Measurements from ENCODE around the gene ATP2B3. TPM values are rescaled to one million over a fixed set of nuclear protein-coding genes. Genes with fewer than 3 reads are reported as not detected.
A peak's percentile ranks its signal among the peaks of the same experiment; 100 is the strongest.
"Not testable (repeated sequence)": the region's sequence is repeated elsewhere in the genome, so short reads cannot be mapped to it uniquely, and the experiment has no call there.

ATP2B3 gene
- total RNA-seq, 4 donors from 2014 or later, result 0.13 to 0.37 (median 0.31) TPM; not detected in 1

- Histone ChIP-seq H3K4me3 (peak overlapping the region; percentile 55 to 76), H3K27ac (peak overlapping the region in 2 of 4 donors; percentile 78), H3K27me3 (no peaks in the 10 kb centered on the region), H3K4me1 (peaks cover 0 to 34% (median 5%) of the 10 kb centered on the region in 3 donors), H3K9me3 (no peaks in the 10 kb centered on the region), H3K36me3 (peaks cover 0 to 11% of the 10 kb centered on the region in 2 donors)
- no peak for TF ChIP-seq POLR2AphosphoS5 (IDR thresholded peaks at IDR 0.05)
- no peak for TF ChIP-seq POLR2A (IDR thresholded peaks at IDR 0.05)
- TF ChIP-seq EP300 (IDR thresholded peaks at IDR 0.05), result no peak
- no peak for TF ChIP-seq CTCF (IDR thresholded peaks at IDR 0.05)
- ATAC-seq, result no peak
- 14% methylated on average over 2 of the region's 2 CpGs; no CpG with 5 or more reads in 1 of the 2 donors for WGBS, 2 donors (ENCODE audit: low coverage in 1 of 2)
These were observed 82.6 kb downstream of the ATP2B3 start for GRCh38 chrX:153600032-153600373.

- 90% methylated on average over 2 of the region's 7 CpGs; no CpG with 5 or more reads in 1 of the 2 donors for WGBS, 2 donors (ENCODE audit: low coverage in 1 of 2)
- H3K9me3 ChIP-seq, result no peaks in the 10 kb centered on the region
- peaks cover 0 to 3% of the 10 kb centered on the region in 2 donors for H3K36me3 ChIP-seq
- no peak overlapping the region for H3K27ac ChIP-seq
- no peaks in the 10 kb centered on the region for H3K27me3 ChIP-seq
- no peak overlapping the region for H3K4me3 ChIP-seq
- no peak for TF ChIP-seq EP300 (IDR thresholded peaks at IDR 0.05)
- TF ChIP-seq POLR2A (IDR thresholded peaks at IDR 0.05), result no peak
- no peak for TF ChIP-seq CTCF (IDR thresholded peaks at IDR 0.05)
- no peak for TF ChIP-seq POLR2AphosphoS5 (IDR thresholded peaks at IDR 0.05)
- peaks cover 0 to 34% (median 5%) of the 10 kb centered on the region in 3 donors for H3K4me1 ChIP-seq
- no peak for ATAC-seq
These were observed 83.5 kb downstream of the ATP2B3 start for GRCh38 chrX:153600921-153601320.

DNA sequence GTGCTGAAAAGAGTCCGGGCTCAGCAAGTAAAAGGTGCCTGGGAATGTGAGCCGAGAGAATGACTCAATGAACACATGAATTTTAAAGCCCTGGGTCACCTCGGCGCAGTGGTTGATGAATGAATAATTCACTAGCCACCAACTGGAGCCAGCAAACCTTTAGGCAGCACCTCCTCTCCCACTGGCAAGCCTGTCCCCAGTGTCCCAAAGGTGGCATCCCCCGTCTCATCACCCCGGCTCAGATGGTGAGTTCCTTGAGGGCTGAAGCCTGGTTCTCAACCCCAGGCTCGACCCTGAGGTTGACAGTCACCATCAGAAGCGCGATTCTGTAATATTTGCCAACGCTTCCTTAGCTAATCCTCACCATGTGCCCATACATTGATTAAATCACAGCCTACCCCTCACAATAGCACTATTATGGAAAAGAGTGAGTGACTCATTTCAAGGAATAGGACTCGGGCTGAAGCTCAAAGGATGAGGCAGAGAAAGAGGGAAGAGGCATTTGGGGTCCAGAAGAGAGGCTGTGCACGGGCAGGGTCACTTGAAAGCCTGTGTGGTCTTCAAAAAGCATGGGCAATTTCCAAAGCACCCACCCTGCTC, 84.2 kb downstream of the ATP2B3 start:
- peaks cover 0 to 30% (median 5%) of the 10 kb centered on the region in 3 donors for H3K4me1 ChIP-seq
- no peak overlapping the region for H3K27ac ChIP-seq
- no peaks in the 10 kb centered on the region for H3K9me3 ChIP-seq
- no peak for ATAC-seq
- H3K27me3 ChIP-seq, result no peaks in the 10 kb centered on the region
- 71 to 100% methylated on average over 1 to 3 of the region's 12 CpGs for WGBS, 2 donors (ENCODE audit: low coverage in 1 of 2)
- TF ChIP-seq EP300 (IDR thresholded peaks at IDR 0.05), result no peak
- TF ChIP-seq POLR2A (IDR thresholded peaks at IDR 0.05), result no peak
- TF ChIP-seq CTCF (IDR thresholded peaks at IDR 0.05), result no peak
- no peak for TF ChIP-seq POLR2AphosphoS5 (IDR thresholded peaks at IDR 0.05)
- H3K4me3 ChIP-seq, result no peak overlapping the region
- H3K36me3 ChIP-seq, result no peaks in the 10 kb centered on the region

DNA sequence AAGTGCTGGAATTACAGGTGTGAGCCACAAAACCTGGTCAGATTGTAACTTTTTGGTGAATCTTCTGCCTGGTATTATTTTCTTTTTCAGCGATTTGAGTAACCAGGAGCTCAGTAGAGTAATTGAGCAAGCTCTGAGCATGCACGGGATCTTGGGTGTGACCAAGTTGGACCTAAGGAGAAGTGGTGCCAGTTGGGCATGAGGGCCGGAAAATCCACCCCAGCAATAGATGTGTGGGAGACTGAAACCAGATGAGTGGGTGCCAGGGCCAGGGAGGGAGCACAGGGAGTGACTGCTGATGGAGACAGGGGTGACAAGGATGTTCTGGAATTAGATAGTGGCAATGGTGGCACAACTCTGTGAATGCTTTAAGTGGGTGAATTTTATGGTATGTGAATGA, 85.2 kb downstream of the ATP2B3 start:
- Histone ChIP-seq H3K27ac (no peak overlapping the region), H3K9me3 (no peaks in the 10 kb centered on the region), H3K4me1 (peaks cover 0 to 20% (median 5%) of the 10 kb centered on the region in 3 donors), H3K4me3 (no peak overlapping the region), H3K36me3 (no peaks in the 10 kb centered on the region), H3K27me3 (no peaks in the 10 kb centered on the region)
- 83% methylated on average over 1 of the region's 3 CpGs; no CpG with 5 or more reads in 1 of the 2 donors for WGBS, 2 donors (ENCODE audit: low coverage in 1 of 2)
- no peak for TF ChIP-seq POLR2AphosphoS5 (IDR thresholded peaks at IDR 0.05)
- no peak for TF ChIP-seq CTCF (IDR thresholded peaks at IDR 0.05)
- no peak for TF ChIP-seq EP300 (IDR thresholded peaks at IDR 0.05)
- no peak for TF ChIP-seq POLR2A (IDR thresholded peaks at IDR 0.05)
- no peak for ATAC-seq

DNA sequence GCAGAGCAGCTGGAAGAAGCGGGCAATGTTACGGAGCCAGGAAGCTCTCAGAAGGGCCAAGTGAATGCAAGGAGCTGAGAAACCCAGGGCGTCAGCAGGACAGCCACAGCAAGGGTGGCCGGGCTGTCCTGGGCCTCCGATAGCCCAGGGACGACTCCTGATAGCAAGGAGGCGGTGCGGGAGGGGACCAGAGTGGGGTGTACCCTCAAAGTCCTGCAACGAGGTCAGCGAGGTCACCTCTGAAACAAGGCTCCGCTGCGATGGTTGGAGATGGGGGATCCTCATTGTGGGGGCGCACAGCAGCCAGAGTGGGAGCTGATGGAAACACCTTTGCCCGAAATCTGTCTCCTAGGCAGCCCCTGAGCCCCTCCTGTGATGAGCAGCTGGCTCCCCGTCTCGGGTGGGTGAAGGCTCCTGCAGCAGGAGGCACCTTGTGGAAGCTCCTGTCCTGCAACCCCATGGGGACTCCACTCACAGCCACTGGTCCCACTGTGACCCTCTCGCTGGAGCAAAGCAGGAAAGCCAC, 85.8 kb downstream of the ATP2B3 start:
- 100% methylated on average over 1 of the region's 17 CpGs; no CpG with 5 or more reads in 1 of the 2 donors for WGBS, 2 donors (ENCODE audit: low coverage in 1 of 2)
- ATAC-seq, result no peak

DNA sequence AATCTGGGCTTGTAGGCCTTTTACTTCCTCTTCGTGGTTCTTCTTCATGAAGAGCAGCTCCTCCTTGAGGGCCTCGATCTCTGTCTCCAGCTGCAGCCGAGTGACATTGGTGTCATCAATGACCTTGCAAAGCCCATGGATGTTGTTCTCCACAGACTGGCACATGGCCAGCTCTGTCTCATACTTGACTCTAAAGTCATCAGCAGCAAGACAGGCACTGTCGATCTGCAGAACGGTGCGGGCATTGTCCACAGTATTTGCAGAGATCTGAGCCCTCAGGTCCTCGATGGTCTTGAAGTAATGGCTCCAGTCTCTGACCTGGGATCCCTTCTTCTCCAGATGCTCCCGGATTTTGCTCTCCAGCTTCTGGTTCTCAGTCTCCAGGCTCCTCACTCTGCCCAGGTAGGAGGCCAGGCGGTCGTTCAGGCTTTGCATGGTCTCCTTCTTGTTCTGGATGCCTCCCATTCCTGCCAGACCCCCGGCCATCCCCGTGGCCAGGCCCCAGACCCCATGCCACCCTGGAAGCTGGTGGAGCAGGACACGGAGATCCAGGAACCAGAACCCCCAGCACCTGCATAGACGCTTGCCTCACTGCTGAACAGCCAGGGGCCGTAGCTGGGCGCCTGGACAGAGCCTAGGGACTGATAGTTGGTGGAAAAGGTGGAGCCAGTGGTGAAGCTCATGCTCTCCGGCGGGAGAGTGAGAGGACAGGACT, 87.4 kb downstream of the ATP2B3 start:
- not testable (repeated sequence) for ATAC-seq, H3K4me3 ChIP-seq, H3K9me3 ChIP-seq, H3K36me3 ChIP-seq, H3K27me3 ChIP-seq, H3K27ac ChIP-seq
- peaks cover 0 to 14% (median 5%) of the 10 kb centered on the region in 3 donors for H3K4me1 ChIP-seq
- WGBS, 2 donors (ENCODE audit: low coverage in 1 of 2), result no CpG with 5 or more reads among the region's 18 CpGs

More for the DNA sequence above, 85.8 kb downstream of the ATP2B3 start:
- no peaks in the 10 kb centered on the region for H3K27me3 ChIP-seq
- H3K4me1 ChIP-seq, result peaks cover 0 to 15% (median 5%) of the 10 kb centered on the region in 3 donors
- no peak overlapping the region for H3K27ac ChIP-seq
- no peaks in the 10 kb centered on the region for H3K9me3 ChIP-seq
- TF ChIP-seq POLR2AphosphoS5 (IDR thresholded peaks at IDR 0.05) (no peak), POLR2A (IDR thresholded peaks at IDR 0.05) (no peak), CTCF (IDR thresholded peaks at IDR 0.05) (no peak), EP300 (IDR thresholded peaks at IDR 0.05) (no peak)
- H3K36me3 ChIP-seq, result no peaks in the 10 kb centered on the region
- no peak overlapping the region for H3K4me3 ChIP-seq
